ENCODE data around the gene GNA15. TPM values are rescaled to one million over a fixed set of nuclear protein-coding genes. Genes with fewer than 3 reads are reported as not detected.

GNA15 gene
- total RNA-seq, 2 experiments from 2014 or later = 7.5 to 7.8 TPM

- Mint-ChIP-seq H3K36me3 (no peaks in the 10 kb centered on the region), H3K4me1 (peaks cover 16% of the 10 kb centered on the region), H3K9me3 (no peaks in the 10 kb centered on the region), H3K27me3 (no peaks in the 10 kb centered on the region), H3K27ac (no peak overlapping the region), H3K4me3 (no peak overlapping the region)
- no peak for DNase-seq
These were observed 34.8 kb upstream of the GNA15 start for GRCh38 chr19:3100747-3101730.

- Mint-ChIP-seq H3K27me3 (no peaks in the 10 kb centered on the region), H3K27ac (no peak overlapping the region), H3K4me3 (no peak overlapping the region), H3K9me3 (no peaks in the 10 kb centered on the region), H3K4me1 (peaks cover 10% of the 10 kb centered on the region), H3K36me3 (no peaks in the 10 kb centered on the region)
- no peak for DNase-seq
These were observed 33.3 kb upstream of the GNA15 start for GRCh38 chr19:3102239-3103140.

- no peak for DNase-seq
- Mint-ChIP-seq H3K4me1 (peaks cover 5% of the 10 kb centered on the region), H3K27ac (no peak overlapping the region), H3K36me3 (no peaks in the 10 kb centered on the region), H3K27me3 (no peaks in the 10 kb centered on the region), H3K9me3 (no peaks in the 10 kb centered on the region), H3K4me3 (no peak overlapping the region)
These were observed 31.2 kb upstream of the GNA15 start for GRCh38 chr19:3104708-3104983.

- Mint-ChIP-seq H3K36me3 (no peaks in the 10 kb centered on the region), H3K4me3 (no peak overlapping the region), H3K4me1 (peaks cover 5% of the 10 kb centered on the region), H3K27me3 (no peaks in the 10 kb centered on the region), H3K27ac (no peak overlapping the region), H3K9me3 (no peaks in the 10 kb centered on the region)
- no peak for DNase-seq
These were observed 30.0 kb upstream of the GNA15 start for GRCh38 chr19:3105641-3106508.

- no peak overlapping the region for H3K27ac Mint-ChIP-seq
- H3K4me3 Mint-ChIP-seq = no peak overlapping the region
- H3K9me3 Mint-ChIP-seq = no peaks in the 10 kb centered on the region
- peaks cover 5% of the 10 kb centered on the region for H3K4me1 Mint-ChIP-seq
- no peaks in the 10 kb centered on the region for H3K27me3 Mint-ChIP-seq
- no peaks in the 10 kb centered on the region for H3K36me3 Mint-ChIP-seq
- no peak for DNase-seq
These were observed 29.2 kb upstream of the GNA15 start for GRCh38 chr19:3106509-3107141.

- DNase-seq = no peak
- Mint-ChIP-seq H3K27me3 (no peaks in the 10 kb centered on the region), H3K27ac (no peak overlapping the region), H3K36me3 (no peaks in the 10 kb centered on the region), H3K4me3 (no peak overlapping the region), H3K9me3 (no peaks in the 10 kb centered on the region), H3K4me1 (peaks cover 5% of the 10 kb centered on the region)
These were observed 28.2 kb upstream of the GNA15 start for GRCh38 chr19:3107658-3108057.

- Mint-ChIP-seq H3K4me3 (no peak overlapping the region), H3K36me3 (no peaks in the 10 kb centered on the region), H3K27me3 (no peaks in the 10 kb centered on the region), H3K27ac (peak overlapping the region; percentile 30), H3K9me3 (no peaks in the 10 kb centered on the region), H3K4me1 (peaks cover 5% of the 10 kb centered on the region)
- peak; percentile 69 for DNase-seq
These were observed 27.1 kb upstream of the GNA15 start for GRCh38 chr19:3108775-3109174.

GRCh38 chr19:3109491-3109890 lies 26.3 kb upstream of the GNA15 start:
- Mint-ChIP-seq H3K9me3 (no peaks in the 10 kb centered on the region), H3K4me3 (no peak overlapping the region), H3K4me1 (peaks cover 2% of the 10 kb centered on the region), H3K27me3 (no peaks in the 10 kb centered on the region), H3K27ac (no peak overlapping the region), H3K36me3 (no peaks in the 10 kb centered on the region)
- no peak for DNase-seq

GRCh38 chr19:3110126-3110825 lies 25.6 kb upstream of the GNA15 start:
- Mint-ChIP-seq H3K27me3 (no peaks in the 10 kb centered on the region), H3K4me1 (peaks cover 2% of the 10 kb centered on the region), H3K36me3 (no peaks in the 10 kb centered on the region), H3K27ac (no peak overlapping the region), H3K4me3 (no peak overlapping the region), H3K9me3 (no peaks in the 10 kb centered on the region)
- no peak for DNase-seq

GRCh38 chr19:3111586-3112247 lies 24.1 kb upstream of the GNA15 start:
- Mint-ChIP-seq H3K27me3 (no peaks in the 10 kb centered on the region), H3K36me3 (no peaks in the 10 kb centered on the region), H3K4me3 (no peak overlapping the region), H3K4me1 (peaks cover 2% of the 10 kb centered on the region), H3K9me3 (no peaks in the 10 kb centered on the region), H3K27ac (no peak overlapping the region)
- no peak for DNase-seq

GRCh38 chr19:3112375-3113099 lies 23.3 kb upstream of the GNA15 start:
- DNase-seq = no peak
- Mint-ChIP-seq H3K27ac (no peak overlapping the region), H3K9me3 (no peaks in the 10 kb centered on the region), H3K36me3 (no peaks in the 10 kb centered on the region), H3K4me1 (peaks cover 2% of the 10 kb centered on the region), H3K27me3 (no peaks in the 10 kb centered on the region), H3K4me3 (no peak overlapping the region)

- Mint-ChIP-seq H3K27ac (no peak overlapping the region), H3K4me3 (no peak overlapping the region), H3K9me3 (no peaks in the 10 kb centered on the region), H3K4me1 (peaks cover 2% of the 10 kb centered on the region), H3K27me3 (no peaks in the 10 kb centered on the region), H3K36me3 (no peaks in the 10 kb centered on the region)
- DNase-seq = no peak
These were observed 22.5 kb upstream of the GNA15 start for GRCh38 chr19:3113100-3114017.

All from activated naive CD8-positive, alpha-beta T cell treated with anti-CD3 and anti-CD28 coated beads for 36 hours (primary cell).